RPMI7951 (cell line): ENCODE measurements around the gene SMYD3. TPM values are rescaled to one million over a fixed set of nuclear protein-coding genes. Genes with fewer than 3 reads are reported as not detected.

Source experiments
- DNase-seq: peaks from one replicate; pipeline ENCODE4 v3.0.0-alpha.2; 2012; ENCODE audit warnings: low read depth
- total RNA-seq: library from RNA; depleted of rRNA; stranded (reverse); fragments of >200 nt; shearing (Covaris generic); gene quantifications from 2 replicates; pipeline ENCODE4 v1.2.3, GENCODE V29; 2014

SMYD3 gene
- total RNA-seq, 1 experiment from 2014 or later, result 33.9 TPM

GRCh38 chr1:246178717-246179311 lies 328.3 kb downstream of the SMYD3 start:
- DNase-seq, result no peak

DNA sequence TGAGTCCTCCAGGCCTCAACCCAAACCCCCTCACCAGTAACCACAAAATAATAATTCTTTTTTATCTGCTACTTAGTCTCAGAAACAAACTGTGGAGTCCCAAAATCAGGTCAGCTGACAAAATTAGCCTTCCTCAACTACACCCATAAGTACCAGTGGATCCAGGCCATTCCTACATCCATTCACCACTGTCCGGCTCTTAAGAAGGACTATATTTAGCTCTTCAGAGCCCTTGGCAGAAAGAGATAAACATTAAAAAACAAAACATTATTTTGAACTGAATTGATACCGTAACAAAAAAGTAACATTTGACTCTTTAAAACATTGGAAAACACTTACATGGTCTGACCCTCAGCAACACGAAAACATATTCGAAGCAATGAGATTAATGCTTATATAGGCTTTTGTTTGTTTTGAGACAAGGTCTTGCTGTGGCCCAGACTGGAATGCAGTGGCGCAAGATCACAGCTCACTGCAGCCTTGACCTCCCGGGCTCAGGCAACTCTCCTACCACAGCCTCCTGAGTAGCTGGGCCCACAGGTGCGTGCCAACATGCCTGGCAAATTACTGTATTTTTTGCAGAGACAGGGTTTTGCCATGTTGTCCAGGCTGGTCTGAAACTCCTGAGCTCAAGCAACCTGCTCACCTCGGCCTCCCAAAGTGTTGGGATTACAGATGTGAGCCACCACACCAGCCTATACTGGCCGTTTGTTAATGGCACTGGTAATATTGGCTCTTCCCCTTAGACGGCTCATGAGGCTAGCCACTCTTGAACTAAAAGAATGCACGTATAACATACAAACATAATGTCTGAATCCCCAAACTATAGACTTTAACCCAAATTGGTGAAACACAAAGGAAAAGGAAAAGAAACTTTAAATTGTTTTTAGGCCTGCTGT lies 330.7 kb downstream of the SMYD3 start:
- DNase-seq, result peak; percentile 30

GRCh38 chr1:246170574-246171261 lies 336.4 kb downstream of the SMYD3 start:
- DNase-seq, result no peak

DNA sequence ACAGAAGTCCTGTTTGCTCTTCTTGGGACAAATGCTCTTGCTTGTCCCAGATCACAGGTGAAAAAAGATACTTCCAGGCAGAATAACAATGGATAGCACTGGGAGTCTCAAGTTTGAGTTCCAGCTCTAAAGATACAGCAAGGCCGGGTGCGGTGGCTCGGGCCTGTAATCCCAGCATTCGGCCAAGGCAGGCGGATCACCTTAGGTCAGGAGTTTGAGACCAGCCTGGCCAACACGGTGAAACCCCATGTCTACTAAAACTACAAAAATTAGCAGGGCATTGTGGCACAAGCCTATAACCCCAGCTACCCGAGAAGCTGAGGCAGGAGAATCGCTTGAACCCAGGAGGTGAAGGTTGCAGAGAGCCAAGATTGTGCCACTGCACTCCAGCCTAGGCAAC lies 337.6 kb downstream of the SMYD3 start:
- no peak for DNase-seq

- no peak for DNase-seq
Observed at GRCh38 chr1:246169019-246169418, 338.1 kb downstream of the SMYD3 start.

DNA sequence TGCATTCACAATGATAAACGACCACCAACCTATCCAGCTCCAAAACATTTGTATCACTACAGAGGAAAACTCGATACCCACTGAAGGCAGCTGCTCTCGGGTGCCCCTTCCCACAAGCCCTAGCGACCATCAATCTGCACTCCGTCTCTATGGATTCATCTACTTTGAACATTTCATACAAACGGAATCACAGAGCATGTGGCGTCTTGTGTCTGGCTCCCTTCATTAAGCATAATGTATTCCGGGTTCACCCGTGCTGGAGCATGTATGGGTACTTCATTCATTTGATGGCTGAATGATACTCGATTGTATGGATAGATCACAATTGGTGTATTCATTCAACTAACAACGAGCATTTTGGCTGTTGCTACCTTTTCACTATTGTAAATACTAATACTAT lies 340.2 kb downstream of the SMYD3 start:
- no peak for DNase-seq

- no peak for DNase-seq
Observed at GRCh38 chr1:246165826-246166709, 341.0 kb downstream of the SMYD3 start.

DNA sequence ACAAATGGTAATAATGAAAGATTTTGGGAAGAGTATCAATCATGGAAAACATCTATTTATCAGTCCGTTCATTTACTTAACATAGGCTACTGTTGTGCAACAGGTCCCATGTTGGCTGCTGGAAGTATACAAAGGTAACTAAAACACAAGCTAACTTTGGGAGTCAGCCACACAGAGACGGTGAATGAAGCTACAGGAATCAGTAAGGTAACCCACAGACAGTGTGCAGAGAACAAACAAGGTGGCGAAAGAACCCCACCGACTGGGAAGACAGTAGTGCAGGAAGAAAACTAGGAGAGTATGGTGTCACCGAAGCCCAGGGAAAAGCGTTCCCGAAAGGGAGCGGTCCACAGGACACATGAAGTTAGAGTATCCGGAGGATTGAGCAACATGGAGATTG lies 342.3 kb downstream of the SMYD3 start:
- DNase-seq, result no peak

- no peak for DNase-seq
Observed at GRCh38 chr1:246162560-246162959, 344.5 kb downstream of the SMYD3 start.

GRCh38 chr1:246161626-246162025 lies 345.5 kb downstream of the SMYD3 start:
- peak; percentile 60 for DNase-seq

- DNase-seq, result no peak
Observed at GRCh38 chr1:246160905-246161304, 346.2 kb downstream of the SMYD3 start.

DNA sequence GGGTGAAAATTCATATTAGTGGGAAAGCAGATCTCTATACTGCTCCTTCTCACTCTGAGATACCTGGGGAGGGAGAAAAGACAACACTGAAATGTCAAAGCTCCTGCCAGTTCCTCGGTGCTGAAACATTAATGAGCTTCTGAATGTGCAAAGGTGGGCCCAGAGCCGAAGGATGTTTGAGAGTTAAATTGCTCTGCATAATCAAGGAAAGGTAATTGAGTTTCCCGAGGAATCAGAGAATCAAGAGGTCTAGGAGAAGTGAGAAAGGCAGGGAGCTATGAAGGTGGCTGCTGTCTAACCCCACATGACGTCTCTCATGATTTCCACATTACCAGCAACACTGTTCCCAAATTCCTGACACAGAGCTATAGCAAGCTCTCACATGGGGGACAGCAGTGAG lies 346.7 kb downstream of the SMYD3 start:
- DNase-seq, result no peak

DNA sequence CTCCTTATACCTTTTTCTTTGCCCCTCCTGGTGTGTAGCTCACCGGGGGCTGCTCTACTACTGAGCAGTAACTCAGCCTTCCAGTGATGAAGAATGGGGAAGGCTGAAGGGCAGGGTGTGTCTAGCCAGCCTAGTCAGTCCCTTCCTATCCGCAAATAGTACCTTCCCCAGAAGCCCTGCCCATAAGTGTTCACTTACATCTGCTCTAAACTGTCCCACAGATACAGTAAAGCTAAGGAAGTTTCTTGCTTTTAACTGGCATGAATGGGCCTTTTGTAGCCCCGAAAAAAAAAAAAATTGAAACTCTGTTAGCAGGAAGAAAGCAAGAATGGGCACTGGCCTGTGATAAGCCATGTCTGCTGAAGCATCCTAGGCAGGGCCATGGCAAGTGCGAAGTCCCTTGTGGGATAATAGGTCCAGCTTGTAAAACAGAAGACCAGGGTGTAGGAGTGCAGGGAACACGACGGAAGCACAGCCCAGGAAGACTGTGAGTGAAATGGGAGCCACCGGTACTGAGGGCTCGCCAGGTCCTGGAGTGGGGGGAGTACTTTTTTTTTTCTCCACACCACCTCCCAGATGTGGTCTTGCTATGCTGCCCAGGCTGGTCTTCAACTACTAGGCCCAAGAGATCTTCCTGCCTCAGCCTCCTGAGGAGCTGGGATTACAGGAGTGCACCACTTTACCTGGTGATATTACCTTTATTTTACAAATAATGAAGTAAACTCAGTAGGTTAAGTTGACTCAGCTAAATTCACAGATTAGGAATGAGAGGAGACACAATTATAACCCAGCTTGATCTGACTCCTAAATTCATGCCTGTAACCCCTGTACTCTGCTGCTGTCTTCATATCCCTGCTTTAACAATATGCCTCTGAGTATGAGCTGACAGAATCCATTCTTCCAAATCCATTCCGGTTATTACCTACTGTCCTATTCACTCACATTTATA lies 347.5 kb downstream of the SMYD3 start:
- peak; percentile 20 for DNase-seq

DNA sequence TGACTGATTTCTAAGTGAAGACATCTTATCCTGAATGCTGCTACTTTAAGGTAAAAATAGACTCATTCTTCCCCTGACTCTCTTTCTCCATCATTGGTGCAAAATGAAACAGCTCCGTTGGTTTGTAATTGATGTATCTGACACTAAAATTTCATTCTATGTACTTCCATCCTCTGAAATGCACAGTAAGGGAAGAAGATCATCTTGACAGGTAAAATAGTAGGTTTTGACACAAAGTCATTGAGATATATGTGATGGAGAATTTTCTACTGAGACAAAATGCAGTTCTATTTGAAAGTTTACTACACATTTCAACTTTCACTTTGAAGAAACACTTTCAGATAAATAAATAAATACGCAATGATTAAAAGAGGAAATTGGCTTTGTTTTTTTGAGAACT lies 348.9 kb downstream of the SMYD3 start:
- DNase-seq, result no peak

DNA sequence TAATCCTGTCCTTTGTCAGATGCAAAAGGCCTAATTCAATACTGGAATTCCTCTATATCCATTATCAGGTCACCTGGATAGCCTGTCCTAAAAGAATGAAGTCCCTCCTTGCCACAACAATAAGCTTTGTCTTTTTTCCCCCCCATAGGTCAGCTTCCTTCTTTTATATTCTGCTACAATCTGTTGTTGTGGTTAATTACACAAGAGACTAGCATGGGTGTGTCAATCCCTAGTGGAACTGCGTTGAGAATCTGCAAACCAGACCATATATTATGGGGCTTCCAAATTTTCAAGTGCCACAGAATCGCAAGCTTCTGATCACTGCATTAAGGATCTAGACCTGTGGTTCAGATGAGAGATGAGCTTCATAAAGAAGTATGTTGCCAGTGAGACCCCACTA lies 349.6 kb downstream of the SMYD3 start:
- no peak for DNase-seq

DNA sequence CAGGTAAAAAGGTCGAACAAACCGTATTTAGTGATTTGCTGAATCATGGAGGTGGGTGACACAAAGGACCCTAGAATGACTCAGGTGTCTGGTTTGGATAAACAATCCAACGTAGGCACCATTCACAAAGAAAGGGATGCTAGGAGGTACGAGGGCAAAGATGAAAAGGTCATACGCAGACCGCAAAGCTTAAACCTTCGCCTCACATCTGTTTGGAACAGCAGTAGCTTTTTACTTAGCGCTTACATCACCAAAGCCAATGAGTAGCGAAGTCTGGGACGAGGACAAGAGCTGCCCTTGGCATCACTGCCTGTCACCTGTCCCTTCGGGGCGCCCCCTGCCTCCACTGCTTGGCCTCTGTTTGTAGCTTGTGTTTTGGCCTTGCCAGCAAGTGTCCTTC lies 350.2 kb downstream of the SMYD3 start:
- DNase-seq, result no peak

DNA sequence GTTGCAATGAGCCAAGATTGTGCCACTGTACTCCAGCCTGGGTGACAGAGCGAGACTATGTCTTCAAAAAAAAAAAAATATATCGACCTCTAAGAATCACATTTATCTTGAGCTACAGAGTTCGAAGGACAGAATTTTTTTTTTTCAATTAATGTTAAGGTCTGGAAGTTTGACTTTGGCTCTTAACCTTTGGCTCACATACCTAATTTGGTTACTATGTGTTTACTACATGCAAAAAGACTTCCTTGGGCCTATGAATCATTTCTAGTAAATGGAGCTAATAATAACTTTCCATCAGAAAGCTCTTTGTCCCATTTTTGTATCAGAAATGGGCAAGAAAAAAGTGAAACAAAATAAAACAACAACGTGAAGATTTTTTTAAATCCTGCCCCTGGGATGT lies 351.2 kb downstream of the SMYD3 start:
- peak; percentile 53 for DNase-seq

DNA sequence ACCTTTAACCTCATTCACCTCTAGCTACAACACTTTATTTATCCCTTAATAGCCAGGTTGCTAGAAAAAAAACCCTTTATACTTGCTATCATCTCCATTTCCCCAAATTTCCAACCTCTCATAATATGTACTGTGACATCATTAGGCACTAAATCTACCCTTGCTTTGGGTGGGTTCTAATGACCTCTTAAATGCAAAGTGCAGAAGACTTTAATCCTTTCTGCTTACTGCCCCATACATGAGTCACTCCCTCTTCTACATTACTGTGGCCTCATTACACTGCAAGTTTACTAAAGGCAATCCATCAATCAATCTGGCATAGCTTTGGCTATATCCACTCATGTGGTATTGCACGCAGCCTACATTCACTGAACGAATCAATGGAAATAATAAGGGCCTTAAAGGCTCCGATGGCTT lies 353.3 kb downstream of the SMYD3 start:
- peak; percentile 63 for DNase-seq

GRCh38 chr1:246152986-246153431 lies 354.1 kb downstream of the SMYD3 start:
- no peak for DNase-seq

DNA sequence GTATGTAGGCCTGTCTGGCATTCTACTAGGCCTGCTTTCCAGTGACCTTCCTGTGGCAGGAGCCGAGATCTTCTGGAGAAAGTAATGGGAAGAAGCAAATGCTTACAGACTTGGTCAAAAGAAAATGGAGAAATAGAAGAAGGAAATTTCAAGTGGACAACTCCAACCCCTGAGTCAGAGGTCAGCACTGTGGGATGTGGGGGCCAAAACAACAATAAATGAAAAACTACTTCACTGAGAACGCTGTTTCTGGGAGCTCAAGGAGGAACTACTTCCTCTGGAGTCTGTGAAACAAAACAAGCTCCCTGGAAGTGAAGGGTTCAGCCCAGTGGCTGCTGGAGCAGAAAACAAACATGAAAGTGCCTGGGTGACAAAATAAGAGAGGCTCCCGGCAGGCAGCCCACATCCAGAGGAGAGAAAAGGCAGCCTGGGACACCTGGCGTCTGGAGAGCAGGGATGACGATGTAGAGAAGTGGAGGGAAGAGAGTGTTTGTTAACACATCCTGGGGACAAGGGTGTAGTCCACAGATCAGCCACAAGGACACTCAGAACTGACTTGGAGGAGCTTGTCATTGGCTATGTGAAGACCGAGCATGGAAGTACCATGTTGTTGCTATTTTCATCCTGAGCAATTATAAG lies 355.2 kb downstream of the SMYD3 start:
- no peak for DNase-seq
